H9 (cell line): Measurements from ENCODE around the gene AK9. TPM values are rescaled to one million over a fixed set of nuclear protein-coding genes. Genes with fewer than 3 reads are reported as not detected.

Source experiments
- DNase-seq: peaks from one replicate; pipeline ENCODE4 v3.0.0-alpha.2; 2017
- H2AFZ ChIP-seq: one replicate; pipeline ENCODE4 v1.6.1; 2013; ENCODE audit warnings: mild to moderate bottlenecking, low read length, control low read depth, moderate library complexity
- H2AK5ac ChIP-seq: 2 replicates; pipeline ENCODE4 v1.6.1; 2013; ENCODE audit warnings: low read length, control low read depth, mixed read lengths; ENCODE audit not compliant: insufficient read length
- H2BK120ac ChIP-seq: one replicate; pipeline ENCODE4 v1.6.1; 2013; ENCODE audit warnings: low read depth, mild to moderate bottlenecking, low read length, control low read depth, inconsistent platforms; ENCODE audit not compliant: poor library complexity, severe bottlenecking
- H2BK12ac ChIP-seq: 2 replicates; pipeline ENCODE4 v1.6.1; 2013; ENCODE audit warnings: low read length, control low read depth, mixed read lengths, low read depth; ENCODE audit not compliant: insufficient read length
- H2BK15ac ChIP-seq: 2 replicates; pipeline ENCODE4 v1.6.1; 2013; ENCODE audit warnings: low read depth, low read length, control low read depth
- H2BK20ac ChIP-seq: one replicate; pipeline ENCODE4 v1.6.1; 2013; ENCODE audit warnings: low read depth, mild to moderate bottlenecking, low read length, control low read depth, inconsistent platforms; ENCODE audit not compliant: poor library complexity, severe bottlenecking
- H2BK5ac ChIP-seq: 2 replicates; pipeline ENCODE4 v1.6.1; 2013; ENCODE audit warnings: low read length, control low read depth, mixed read lengths; ENCODE audit not compliant: insufficient read length
- H3K14ac ChIP-seq: 2 replicates; pipeline ENCODE4 v1.6.1; 2013; ENCODE audit warnings: low read length, control low read depth; ENCODE audit not compliant: insufficient read depth
- H3K18ac ChIP-seq: 2 replicates; pipeline ENCODE4 v1.6.1; 2013; ENCODE audit warnings: low read depth, mild to moderate bottlenecking, mixed read lengths, low read length, control low read depth; ENCODE audit not compliant: insufficient read length
- H3K23ac ChIP-seq: 2 replicates; pipeline ENCODE4 v1.6.1; 2013; ENCODE audit warnings: low read length, control low read depth, mixed read lengths, low read depth; ENCODE audit not compliant: insufficient read length
- H3K23me2 ChIP-seq: 2 replicates; pipeline ENCODE4 v1.6.1; 2013; ENCODE audit warnings: low read depth, mild to moderate bottlenecking, mixed read lengths, low read length, control low read depth; ENCODE audit not compliant: insufficient read length, poor library complexity, severe bottlenecking
- H3K27ac ChIP-seq: 2 replicates; pipeline ENCODE4 v1.5.1; 2013; ENCODE audit warnings: low read length, control low read depth, mixed read lengths, low read depth; ENCODE audit not compliant: insufficient read length
- H3K27me3 ChIP-seq: 2 replicates; pipeline ENCODE4 v1.6.1; 2013; ENCODE audit warnings: low read length, control low read depth, inconsistent platforms; ENCODE audit not compliant: insufficient read depth
- H3K4ac ChIP-seq: 2 replicates; pipeline ENCODE4 v1.6.1; 2013; ENCODE audit warnings: low read depth, mild to moderate bottlenecking, control low read depth, inconsistent platforms, low read length, moderate library complexity
- H3K4me1 ChIP-seq: 2 replicates; pipeline ENCODE4 v1.6.1; 2013; ENCODE audit warnings: low read length, control low read depth, inconsistent platforms; ENCODE audit not compliant: insufficient read depth
- H3K4me2 ChIP-seq: 2 replicates; pipeline ENCODE4 v1.6.1; 2013; ENCODE audit warnings: low read length, control low read depth, mixed read lengths; ENCODE audit not compliant: insufficient read length, insufficient read depth
- H3K56ac ChIP-seq: 2 replicates; pipeline ENCODE4 v1.6.1; 2013; ENCODE audit warnings: low read depth, mild to moderate bottlenecking, mixed read lengths, low read length, control low read depth; ENCODE audit not compliant: insufficient read length
- H3K79me1 ChIP-seq: 2 replicates; pipeline ENCODE4 v1.6.1; 2013; ENCODE audit warnings: low read depth, mild to moderate bottlenecking, moderate library complexity, low read length, control low read depth, inconsistent platforms; ENCODE audit not compliant: insufficient read depth, poor library complexity, severe bottlenecking
- H3K79me2 ChIP-seq: 2 replicates; pipeline ENCODE4 v1.6.1; 2013; ENCODE audit warnings: low read length, control low read depth, inconsistent platforms; ENCODE audit not compliant: insufficient read depth
- H3K9ac ChIP-seq: 2 replicates; pipeline ENCODE4 v1.6.1; 2013; ENCODE audit warnings: low read length, control low read depth, mixed read lengths; ENCODE audit not compliant: insufficient read length; ENCODE audit errors: extremely low read depth
- H3K9me3 ChIP-seq: one replicate; pipeline ENCODE4 v1.6.1; 2013; ENCODE audit warnings: low read depth, low read length, inconsistent platforms; ENCODE audit not compliant: control insufficient read depth
- H3T11ph ChIP-seq: one replicate; pipeline ENCODE4 v1.6.1; 2013; ENCODE audit warnings: mild to moderate bottlenecking, low read length, control low read depth, inconsistent platforms
- H4K20me1 ChIP-seq: one replicate; pipeline ENCODE4 v1.6.1; 2013; ENCODE audit not compliant: control insufficient read depth, insufficient read length, insufficient read depth
- H4K5ac ChIP-seq: 2 replicates; pipeline ENCODE4 v1.6.1; 2013; ENCODE audit warnings: low read depth, mild to moderate bottlenecking, mixed read lengths, low read length, control low read depth; ENCODE audit not compliant: insufficient read length
- H4K8ac ChIP-seq: replicated peaks from 2 replicates; pipeline ENCODE4 v1.6.1; 2013; ENCODE audit warnings: low read length, control low read depth, mixed read lengths, low read depth; ENCODE audit not compliant: insufficient read length
- H4K91ac ChIP-seq: 2 replicates; pipeline ENCODE4 v1.6.1; 2013; ENCODE audit warnings: low read depth, mild to moderate bottlenecking, moderate library complexity, mixed read lengths, low read length, control low read depth; ENCODE audit not compliant: insufficient read length
- H3K27ac Mint-ChIP-seq, 3 experiments: 2 replicates in 2 of 3; 3 replicates in 1 of 3; pipeline ENCODE4 v1.8.0; 2020 to 2021; ENCODE audit warnings: mixed read lengths in 3 of 3, mild to moderate bottlenecking in 1 of 3, moderate library complexity in 1 of 3
- H3K27me3 Mint-ChIP-seq: 2 replicates; pipeline ENCODE4 v1.8.0; 2021; ENCODE audit warnings: low read depth, mild to moderate bottlenecking, moderate library complexity, mixed read lengths
- H3K36me3 Mint-ChIP-seq, 3 experiments: 2 replicates in 2 of 3; 3 replicates in 1 of 3; pipeline ENCODE4 v1.8.0; 2020 to 2021; ENCODE audit warnings: low read depth in 3 of 3, mixed read lengths in 3 of 3; ENCODE audit not compliant: insufficient read depth in 1 of 3
- H3K4me1 Mint-ChIP-seq, 2 experiments: 2 replicates each; pipeline ENCODE4 v1.8.0; 2020; ENCODE audit warnings: mixed read lengths in 2 of 2
- H3K4me3 Mint-ChIP-seq, 2 experiments: 2 replicates in 1 of 2; 3 replicates in 1 of 2; pipeline ENCODE4 v1.8.0; 2020 to 2021; ENCODE audit warnings: mild to moderate bottlenecking in 2 of 2, mixed read lengths in 2 of 2, moderate library complexity in 1 of 2
- H3K9me3 Mint-ChIP-seq, 2 experiments: 2 replicates in 1 of 2; 3 replicates in 1 of 2; pipeline ENCODE4 v1.8.0; 2020; ENCODE audit warnings: mild to moderate bottlenecking in 2 of 2, mixed read lengths in 2 of 2, moderate library complexity in 1 of 2
- WGBS: extraction: QIAGEN DNeasy Blood & Tissue Kit; methylation state at CpG from one replicate; pipeline ENCODE4 v1.1.7; 2013; ENCODE audit warnings: missing lambda C conversion rate, low lambda C conversion rate, mixed read lengths; ENCODE audit not compliant: insufficient read length; ENCODE audit errors: extremely low coverage; 5-methylcytosine and 5-hydroxymethylcytosine counted together
- total RNA-seq: library from RNA; stranded (reverse); gene quantifications from 2 replicates; pipeline ENCODE4 v1.2.1, GENCODE V29; 2021
- TF ChIP-seq, protein P1 (sequence below): fragments of 200-600 bp; sonication (generic); conservative IDR thresholded peaks from 3 replicates; pipeline ENCODE4 v1.8.0; 2021; ENCODE audit warnings: antibody characterized with exemption, mild to moderate bottlenecking

The AK9 gene
- total RNA-seq, 1 experiment from 2014 or later: 2.3 TPM

DNA sequence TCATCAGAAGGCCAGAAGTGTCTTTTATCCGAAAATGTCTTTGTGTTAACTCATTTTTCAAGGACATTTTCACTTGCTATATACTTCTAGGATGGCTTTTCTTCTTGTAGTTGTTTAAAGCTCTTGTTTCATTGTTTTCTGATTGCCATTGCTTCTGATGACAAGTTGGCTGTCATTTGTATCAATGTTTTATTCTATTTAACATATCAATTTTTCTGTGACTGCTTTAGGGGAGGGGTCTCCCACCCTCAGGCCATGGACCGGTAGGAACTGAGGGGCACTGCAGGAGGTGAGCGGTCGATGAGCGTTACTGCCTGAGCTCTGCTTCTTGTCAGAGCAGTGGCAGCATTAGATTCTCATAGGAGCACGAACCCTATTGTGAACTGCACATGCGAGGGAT, 65.8 kb downstream of the AK9 start:
- no peak overlapping the region for H3K27ac ChIP-seq
- H3K23me2 ChIP-seq: no peaks in the 10 kb centered on the region
- no peak overlapping the region for H3K14ac ChIP-seq
- H2AFZ ChIP-seq: no peak overlapping the region
- no peak overlapping the region for H4K8ac ChIP-seq
- no peaks in the 10 kb centered on the region for H3K27me3 ChIP-seq
- H3K79me2 ChIP-seq: no peaks in the 10 kb centered on the region
- H3K4me1 ChIP-seq: no peaks in the 10 kb centered on the region
- H4K91ac ChIP-seq: no peak overlapping the region
- H4K20me1 ChIP-seq: no peaks in the 10 kb centered on the region
- WGBS: no CpG with 5 or more reads among the region's 7 CpGs
- TF ChIP-seq, protein P1, sequence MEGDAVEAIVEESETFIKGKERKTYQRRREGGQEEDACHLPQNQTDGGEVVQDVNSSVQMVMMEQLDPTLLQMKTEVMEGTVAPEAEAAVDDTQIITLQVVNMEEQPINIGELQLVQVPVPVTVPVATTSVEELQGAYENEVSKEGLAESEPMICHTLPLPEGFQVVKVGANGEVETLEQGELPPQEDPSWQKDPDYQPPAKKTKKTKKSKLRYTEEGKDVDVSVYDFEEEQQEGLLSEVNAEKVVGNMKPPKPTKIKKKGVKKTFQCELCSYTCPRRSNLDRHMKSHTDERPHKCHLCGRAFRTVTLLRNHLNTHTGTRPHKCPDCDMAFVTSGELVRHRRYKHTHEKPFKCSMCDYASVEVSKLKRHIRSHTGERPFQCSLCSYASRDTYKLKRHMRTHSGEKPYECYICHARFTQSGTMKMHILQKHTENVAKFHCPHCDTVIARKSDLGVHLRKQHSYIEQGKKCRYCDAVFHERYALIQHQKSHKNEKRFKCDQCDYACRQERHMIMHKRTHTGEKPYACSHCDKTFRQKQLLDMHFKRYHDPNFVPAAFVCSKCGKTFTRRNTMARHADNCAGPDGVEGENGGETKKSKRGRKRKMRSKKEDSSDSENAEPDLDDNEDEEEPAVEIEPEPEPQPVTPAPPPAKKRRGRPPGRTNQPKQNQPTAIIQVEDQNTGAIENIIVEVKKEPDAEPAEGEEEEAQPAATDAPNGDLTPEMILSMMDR: no peak
- H2BK15ac ChIP-seq: no peak overlapping the region
- H4K5ac ChIP-seq: no peak overlapping the region
- no peak overlapping the region for H3K4ac ChIP-seq
- H2AK5ac ChIP-seq: no peak overlapping the region
- H3K9me3 ChIP-seq: no peaks in the 10 kb centered on the region
- H2BK12ac ChIP-seq: no peak overlapping the region
- Mint-ChIP-seq H3K4me3 (no peak overlapping the region), H3K27ac (no peak overlapping the region), H3K4me1 (no peaks in the 10 kb centered on the region), H3K9me3 (peaks cover 0 to 2% of the 10 kb centered on the region in 2 experiments; a peak in 2 of 5 replicates), H3K27me3 (no peaks in the 10 kb centered on the region), H3K36me3 (no peaks in the 10 kb centered on the region; a peak in 2 of 7 replicates)
- no peak overlapping the region for H3T11ph ChIP-seq
- no peak for DNase-seq
- no peak overlapping the region for H3K9ac ChIP-seq
- H3K23ac ChIP-seq: no peak overlapping the region
- no peak overlapping the region for H3K56ac ChIP-seq
- no peak overlapping the region for H2BK5ac ChIP-seq
- H3K4me2 ChIP-seq: no peak overlapping the region
- H3K79me1 ChIP-seq: no peaks in the 10 kb centered on the region
- H3K18ac ChIP-seq: no peak overlapping the region
- H2BK120ac ChIP-seq: no peak overlapping the region
- no peak overlapping the region for H2BK20ac ChIP-seq
